Nephron (organoid): ENCODE measurements around the gene RAB3B.

Source experiments
- H3K27ac Mint-ChIP-seq, 3 experiments: 2 replicates each; pipeline ENCODE4 v1.8.0; 2020; ENCODE audit warnings: mixed read lengths in 3 of 3, mild to moderate bottlenecking in 2 of 3, moderate library complexity in 1 of 3
- H3K27me3 Mint-ChIP-seq: 2 replicates; pipeline ENCODE4 v1.8.0; 2021; ENCODE audit warnings: low read depth, mild to moderate bottlenecking, moderate library complexity, mixed read lengths
- H3K36me3 Mint-ChIP-seq: 2 replicates; pipeline ENCODE4 v1.8.0; 2020; ENCODE audit warnings: low read depth, mixed read lengths
- H3K4me1 Mint-ChIP-seq: 2 replicates; pipeline ENCODE4 v1.8.0; 2020; ENCODE audit warnings: mixed read lengths
- H3K4me3 Mint-ChIP-seq, 3 experiments: 2 replicates each; pipeline ENCODE4 v1.8.0; 2020; ENCODE audit warnings: mild to moderate bottlenecking in 3 of 3, mixed read lengths in 3 of 3, moderate library complexity in 2 of 3
- H3K9me3 Mint-ChIP-seq: 2 replicates; pipeline ENCODE4 v1.8.0; 2020; ENCODE audit warnings: mixed read lengths
- TF ChIP-seq, protein P1 (sequence below), 3 experiments: fragments of 200-600 bp; sonication (generic); IDR thresholded peaks; one replicate each; pipeline ENCODE4 v1.5.0; 2021; ENCODE audit warnings: antibody characterized with exemption in 3 of 3; ENCODE audit not compliant: unreplicated experiment in 3 of 3

Gene RAB3B, protein sequence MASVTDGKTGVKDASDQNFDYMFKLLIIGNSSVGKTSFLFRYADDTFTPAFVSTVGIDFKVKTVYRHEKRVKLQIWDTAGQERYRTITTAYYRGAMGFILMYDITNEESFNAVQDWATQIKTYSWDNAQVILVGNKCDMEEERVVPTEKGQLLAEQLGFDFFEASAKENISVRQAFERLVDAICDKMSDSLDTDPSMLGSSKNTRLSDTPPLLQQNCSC

DNA sequence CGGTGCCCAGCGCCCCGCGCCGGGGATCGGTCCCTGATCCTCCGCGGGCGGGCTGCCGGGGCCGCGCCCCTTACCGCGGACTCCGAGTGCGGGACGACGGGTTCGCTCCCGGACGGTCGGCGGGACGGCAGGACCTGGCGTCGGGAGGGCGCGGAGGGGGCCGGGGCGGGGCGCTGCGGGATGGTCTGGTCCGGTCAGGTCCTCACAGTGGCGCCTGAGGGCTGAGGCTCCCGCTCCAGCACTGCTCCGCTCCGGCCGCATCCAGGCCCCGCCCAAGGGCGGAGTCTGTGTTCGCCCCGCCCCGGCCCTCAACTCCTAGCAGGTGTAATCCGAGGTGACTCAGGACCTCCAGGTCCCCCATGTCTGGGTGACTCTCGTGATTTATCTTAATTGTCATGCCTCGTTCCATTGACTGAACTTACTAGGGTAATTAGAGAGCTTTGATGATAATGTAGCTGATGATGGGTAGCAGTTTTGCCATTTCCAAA is at the start of gene RAB3B:
TSS of gene RAB3B (minus strand) at position 223 of the 488 bp plus-strand sequence. CDS start 13,583 bp downstream, outside the sequence.
- H3K36me3 Mint-ChIP-seq: no peaks in the 10 kb centered on the region
- H3K9me3 Mint-ChIP-seq: no peaks in the 10 kb centered on the region
- TF ChIP-seq, protein P1, sequence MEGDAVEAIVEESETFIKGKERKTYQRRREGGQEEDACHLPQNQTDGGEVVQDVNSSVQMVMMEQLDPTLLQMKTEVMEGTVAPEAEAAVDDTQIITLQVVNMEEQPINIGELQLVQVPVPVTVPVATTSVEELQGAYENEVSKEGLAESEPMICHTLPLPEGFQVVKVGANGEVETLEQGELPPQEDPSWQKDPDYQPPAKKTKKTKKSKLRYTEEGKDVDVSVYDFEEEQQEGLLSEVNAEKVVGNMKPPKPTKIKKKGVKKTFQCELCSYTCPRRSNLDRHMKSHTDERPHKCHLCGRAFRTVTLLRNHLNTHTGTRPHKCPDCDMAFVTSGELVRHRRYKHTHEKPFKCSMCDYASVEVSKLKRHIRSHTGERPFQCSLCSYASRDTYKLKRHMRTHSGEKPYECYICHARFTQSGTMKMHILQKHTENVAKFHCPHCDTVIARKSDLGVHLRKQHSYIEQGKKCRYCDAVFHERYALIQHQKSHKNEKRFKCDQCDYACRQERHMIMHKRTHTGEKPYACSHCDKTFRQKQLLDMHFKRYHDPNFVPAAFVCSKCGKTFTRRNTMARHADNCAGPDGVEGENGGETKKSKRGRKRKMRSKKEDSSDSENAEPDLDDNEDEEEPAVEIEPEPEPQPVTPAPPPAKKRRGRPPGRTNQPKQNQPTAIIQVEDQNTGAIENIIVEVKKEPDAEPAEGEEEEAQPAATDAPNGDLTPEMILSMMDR (IDR thresholded peaks at IDR 0.05; ENCODE audit: unreplicated experiment in 3 of 3): no peak
- H3K27ac Mint-ChIP-seq: no peak within 1 kb of the TSS
- H3K4me3 Mint-ChIP-seq: peak within 1 kb of the TSS; percentile 85 to 86 (median 85)
- peaks cover 70% of the 10 kb centered on the region for H3K27me3 Mint-ChIP-seq
- peaks cover 6% of the 10 kb centered on the region for H3K4me1 Mint-ChIP-seq

DNA sequence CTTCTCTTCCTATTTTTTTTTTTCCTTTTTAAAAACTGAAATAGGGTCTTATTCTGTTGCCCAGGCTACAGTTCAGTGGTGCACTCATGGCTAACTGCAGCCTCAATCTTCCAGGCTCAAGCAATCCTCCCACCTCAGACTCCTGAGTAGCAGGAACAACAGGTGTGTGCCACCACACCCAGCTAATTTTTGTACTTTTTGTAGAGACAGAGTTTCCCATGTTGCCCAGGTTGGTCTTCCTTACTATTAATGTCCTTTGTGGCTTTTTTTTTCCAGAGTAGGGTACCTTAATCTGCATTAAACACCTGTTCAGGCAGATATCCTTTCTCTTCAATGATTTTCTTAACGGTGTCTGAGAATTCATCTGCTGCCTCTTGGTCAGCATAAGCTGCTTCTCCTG is 47.4 kb upstream of the RAB3B start:
- Mint-ChIP-seq H3K4me3 (no peak overlapping the region), H3K27ac (no peak overlapping the region), H3K27me3 (no peaks in the 10 kb centered on the region), H3K4me1 (peaks cover 9% of the 10 kb centered on the region), H3K36me3 (peaks cover 17% of the 10 kb centered on the region), H3K9me3 (no peaks in the 10 kb centered on the region)
- TF ChIP-seq, protein P1 (IDR thresholded peaks at IDR 0.05; ENCODE audit: unreplicated experiment in 3 of 3): no peak

DNA sequence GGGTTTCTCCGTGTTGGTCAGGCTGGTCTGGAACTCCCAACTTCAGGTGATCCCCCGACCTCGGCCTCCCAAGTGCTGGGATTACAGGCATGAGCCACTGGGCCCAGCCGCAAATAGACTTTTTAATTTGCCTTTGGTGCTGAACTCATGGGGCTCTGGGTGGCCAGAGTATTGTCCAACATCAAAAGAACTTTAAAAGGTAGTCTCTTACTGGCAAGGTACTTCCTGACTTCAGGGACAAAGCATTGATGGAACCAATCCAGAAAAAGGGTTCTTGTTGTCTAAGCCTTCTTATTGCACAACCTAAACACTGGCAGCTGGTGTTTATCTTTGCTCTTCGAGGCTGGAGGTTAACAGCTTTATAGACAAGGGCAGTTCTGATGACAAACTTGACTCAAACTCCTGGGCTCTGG is 46.9 kb upstream of the RAB3B start:
- no peaks in the 10 kb centered on the region for H3K9me3 Mint-ChIP-seq
- peaks cover 17% of the 10 kb centered on the region for H3K36me3 Mint-ChIP-seq
- no peaks in the 10 kb centered on the region for H3K27me3 Mint-ChIP-seq
- no peak overlapping the region for H3K4me3 Mint-ChIP-seq
- H3K27ac Mint-ChIP-seq: no peak overlapping the region
- TF ChIP-seq, protein P1 (IDR thresholded peaks at IDR 0.05; ENCODE audit: unreplicated experiment in 3 of 3): no peak
- H3K4me1 Mint-ChIP-seq: peaks cover 11% of the 10 kb centered on the region

DNA sequence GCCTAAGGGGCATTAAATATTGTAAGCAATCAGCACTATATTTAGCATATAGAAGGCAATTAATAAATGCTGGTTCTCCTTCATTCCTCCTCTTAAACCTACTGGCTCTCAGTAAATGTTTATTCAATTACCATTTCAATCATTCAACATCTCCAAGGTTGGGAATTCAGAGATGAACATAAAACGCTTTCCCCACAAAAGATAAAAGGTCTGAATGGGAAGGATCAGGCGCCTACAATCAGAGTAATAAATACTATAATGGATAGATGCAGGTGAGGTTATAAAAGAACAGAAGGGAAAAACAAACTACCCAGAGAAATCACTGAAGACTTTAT is 43.5 kb upstream of the RAB3B start:
- Mint-ChIP-seq H3K4me3 (peak overlapping the region; percentile 89 to 94 (median 92)), H3K27me3 (no peaks in the 10 kb centered on the region)

DNA sequence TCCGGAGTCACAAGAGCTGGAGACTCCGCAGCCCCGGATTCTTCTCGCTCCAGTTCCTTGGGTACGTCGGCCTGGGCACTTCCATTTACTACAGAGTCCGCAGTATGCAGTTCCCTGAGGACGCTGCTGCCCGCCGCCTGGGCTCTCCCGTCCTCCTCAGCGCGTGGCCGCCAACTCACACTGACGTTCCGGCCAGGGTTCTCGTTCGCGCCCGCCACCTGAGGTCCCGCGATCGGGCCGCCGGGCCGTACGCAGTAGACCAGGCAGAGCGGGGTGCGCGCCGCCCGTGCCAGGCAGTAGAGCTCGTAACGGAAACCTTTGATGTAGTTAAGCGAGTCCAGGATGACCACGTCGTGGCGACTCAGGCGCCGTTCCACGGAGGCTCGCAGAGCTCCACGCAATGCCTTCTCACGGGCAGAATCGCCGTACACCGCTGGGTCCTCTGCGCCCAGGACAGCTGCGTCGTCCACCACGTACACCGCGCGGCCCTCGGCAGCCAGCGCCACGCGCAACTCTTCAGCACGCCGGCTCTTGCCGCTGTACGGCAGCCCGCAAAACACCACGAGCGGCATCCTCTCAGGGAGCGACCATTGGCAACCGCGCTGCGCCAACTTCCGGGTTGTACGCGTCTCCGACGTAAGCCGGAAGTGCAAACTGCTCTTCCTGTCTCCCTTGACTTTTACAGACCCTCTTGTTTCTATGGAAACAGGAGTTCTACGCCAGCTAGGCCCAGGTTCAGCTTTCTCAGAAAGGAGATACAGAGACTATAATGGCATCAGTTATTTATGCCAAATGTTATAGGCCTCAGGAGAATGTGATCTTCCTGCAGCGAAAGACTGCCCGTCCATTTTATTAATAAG is 42.9 kb upstream of the RAB3B start, which contains the start of gene KTI12:
TSS of gene KTI12 (minus strand) at position 621 of the 860 bp plus-strand sequence. CDS start at position 572, 49 bp downstream.
- Mint-ChIP-seq H3K9me3 (no peaks in the 10 kb centered on the region), H3K4me3 (peak within 1 kb of the TSS; percentile 89 to 94 (median 92)), H3K36me3 (peaks cover 15% of the 10 kb centered on the region), H3K27ac (peak within 1 kb of the TSS; percentile 89 to 91 (median 91)), H3K4me1 (peaks cover 37% of the 10 kb centered on the region), H3K27me3 (no peaks in the 10 kb centered on the region)
- TF ChIP-seq, protein P1 (IDR thresholded peaks at IDR 0.05; ENCODE audit: unreplicated experiment in 3 of 3): no peak

More for the DNA sequence above, 43.5 kb upstream of the RAB3B start:
- H3K4me1 Mint-ChIP-seq: peaks cover 37% of the 10 kb centered on the region
- no peaks in the 10 kb centered on the region for H3K9me3 Mint-ChIP-seq
- H3K36me3 Mint-ChIP-seq: peaks cover 17% of the 10 kb centered on the region
- TF ChIP-seq, protein P1 (IDR thresholded peaks at IDR 0.05; ENCODE audit: unreplicated experiment in 3 of 3): no peak
- peak overlapping the region; percentile 89 to 91 (median 91) for H3K27ac Mint-ChIP-seq
